CMK (cell line): ENCODE results near the gene CDH4.

Source experiments
- DNase-seq: peaks from one replicate; pipeline ENCODE4 v3.0.0-alpha.2; 2010; ENCODE audit warnings: low read depth

Gene CDH4

GRCh38 chr20:61767761-61768494, 515.9 kb downstream of the CDH4 start:
- no peak for DNase-seq

GRCh38 chr20:61768571-61769285, 516.7 kb downstream of the CDH4 start:
- DNase-seq: no peak

GRCh38 chr20:61769286-61769832, 517.3 kb downstream of the CDH4 start:
- no peak for DNase-seq

GRCh38 chr20:61770113-61770585, 518.1 kb downstream of the CDH4 start:
- no peak for DNase-seq

- DNase-seq: no peak
Measured at GRCh38 chr20:61771805-61772350, 519.8 kb downstream of the CDH4 start.

- DNase-seq: no peak
Measured at GRCh38 chr20:61772828-61773631, 521.0 kb downstream of the CDH4 start.

- no peak for DNase-seq
Measured at GRCh38 chr20:61773926-61774587, 522.0 kb downstream of the CDH4 start.

GRCh38 chr20:61775423-61775822, 523.4 kb downstream of the CDH4 start:
- DNase-seq: no peak

GRCh38 chr20:61776491-61777075, 524.5 kb downstream of the CDH4 start:
- DNase-seq: no peak

GRCh38 chr20:61777773-61778494, 525.9 kb downstream of the CDH4 start:
- DNase-seq: no peak

- DNase-seq: no peak
Measured at GRCh38 chr20:61778495-61778863, 526.4 kb downstream of the CDH4 start.

GRCh38 chr20:61779176-61779965, 527.3 kb downstream of the CDH4 start:
- no peak for DNase-seq

- no peak for DNase-seq
Measured at GRCh38 chr20:61780066-61780465, 528.0 kb downstream of the CDH4 start.

- DNase-seq: no peak
Measured at GRCh38 chr20:61784801-61785566, 532.9 kb downstream of the CDH4 start.

GRCh38 chr20:61785567-61785816, 533.4 kb downstream of the CDH4 start:
- no peak for DNase-seq

GRCh38 chr20:61786230-61786629, 534.2 kb downstream of the CDH4 start:
- no peak for DNase-seq

GRCh38 chr20:61788343-61788742, 536.3 kb downstream of the CDH4 start:
- DNase-seq: no peak

- no peak for DNase-seq
Measured at GRCh38 chr20:61789329-61789728, 537.3 kb downstream of the CDH4 start.
